NOMO-1 treated with DMSO at 0.1 percent for 48 hours (cell line): ENCODE data around the gene ARFGEF2.

Experiments used
- DNase-seq: peaks from one replicate; lab custom pipeline; 2025; ENCODE audit not compliant: unreplicated experiment; lab: John Stamatoyannopoulos, UW

The ARFGEF2 gene

GRCh38 chr20:48898896-48899530, 22.5 kb upstream of the ARFGEF2 start:
- no peak for DNase-seq

- DNase-seq: no peak
Measured at GRCh38 chr20:48899881-48900280, 21.6 kb upstream of the ARFGEF2 start.

GRCh38 chr20:48901326-48901725, 20.2 kb upstream of the ARFGEF2 start:
- DNase-seq: peak; percentile 64

- no peak for DNase-seq
Measured at GRCh38 chr20:48903705-48904104, 17.8 kb upstream of the ARFGEF2 start.

- DNase-seq: peak; percentile 68
Measured at GRCh38 chr20:48904566-48905296, 16.8 kb upstream of the ARFGEF2 start.

GRCh38 chr20:48905297-48905647, 16.2 kb upstream of the ARFGEF2 start:
- no peak for DNase-seq

GRCh38 chr20:48906221-48906877, 15.2 kb upstream of the ARFGEF2 start:
- no peak for DNase-seq

GRCh38 chr20:48908656-48909319, 12.7 kb upstream of the ARFGEF2 start:
- peak; percentile 65 for DNase-seq

GRCh38 chr20:48909910-48910309, 11.6 kb upstream of the ARFGEF2 start:
- no peak for DNase-seq

GRCh38 chr20:48910347-48910781, 11.1 kb upstream of the ARFGEF2 start:
- DNase-seq: peak; percentile 91

- no peak for DNase-seq
Measured at GRCh38 chr20:48912065-48912464, 9.4 kb upstream of the ARFGEF2 start.

- DNase-seq: no peak
Measured at GRCh38 chr20:48916699-48917098, 4.8 kb upstream of the ARFGEF2 start.

- DNase-seq: no peak
Measured at GRCh38 chr20:48919336-48919881, 2.1 kb upstream of the ARFGEF2 start.

- DNase-seq: peak; percentile 61
Measured at GRCh38 chr20:48919882-48920526, 1.5 kb upstream of the ARFGEF2 start.

- no peak for DNase-seq
Measured at GRCh38 chr20:48920527-48921167, 864 bp upstream of the ARFGEF2 start.

- DNase-seq: peak; percentile 60
Measured at GRCh38 chr20:48921883-48922820, 641 bp downstream of the ARFGEF2 start.

GRCh38 chr20:48923149-48923718, 1.7 kb downstream of the ARFGEF2 start:
- no peak for DNase-seq

GRCh38 chr20:48924756-48925109, 3.2 kb downstream of the ARFGEF2 start:
- DNase-seq: no peak

- DNase-seq: no peak
Measured at GRCh38 chr20:48926267-48926666, 4.8 kb downstream of the ARFGEF2 start.
